ENCODE results near the gene ZNF226. TPM values are rescaled to one million over a fixed set of nuclear protein-coding genes. Genes with fewer than 3 reads are reported as not detected.

ZNF226 gene
- total and polyA plus RNA-seq, 9 of the 15 experiments (the other 6 are each of a cell fraction or from before 2014, with no cell fraction given): 6.2 to 19.4 (median 9.3) TPM

DNA sequence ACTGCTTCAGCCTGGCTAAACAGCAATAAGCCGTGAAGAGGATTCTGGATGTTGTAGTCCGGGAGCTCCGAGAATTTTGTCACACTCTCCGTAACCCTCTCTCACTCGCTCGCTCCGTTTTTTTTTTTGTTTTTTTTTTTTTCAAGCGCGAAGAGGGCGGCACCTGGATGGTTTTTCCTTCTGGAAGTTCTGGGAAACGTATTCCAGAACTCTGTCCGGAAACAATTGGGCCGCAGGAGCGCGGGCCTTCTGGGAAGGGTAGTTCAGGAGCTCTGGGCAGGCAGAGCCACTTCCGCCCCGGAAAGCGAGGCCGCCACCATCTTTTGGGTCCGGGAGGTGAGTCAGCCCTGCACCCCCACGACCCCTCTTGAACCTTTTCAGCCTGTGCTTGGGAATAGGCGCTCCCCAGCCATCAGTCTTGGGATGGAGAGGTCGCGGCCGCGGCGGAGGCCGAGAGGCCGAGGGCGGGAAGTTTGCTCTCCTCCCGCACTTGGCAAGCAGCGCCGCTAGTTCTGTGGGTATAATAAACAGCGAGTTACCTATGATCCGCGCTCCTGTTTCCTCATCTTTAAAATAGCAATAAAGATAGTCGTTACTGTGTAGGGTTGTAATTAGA lies 47.5 kb downstream of the ZNF226 start, which contains the start of gene ZNF227 (continued):
- peak; percentile 88 for TF ChIP-seq RBFOX2 (IDR thresholded peaks at IDR 0.05; ENCODE audit: low read depth, low read length)

- Histone ChIP-seq H3K4me1 (replicated peaks in 1 of 2; ENCODE audit: control insufficient read depth in 2 of 2, insufficient read depth in 2 of 2, low read length in 2 of 2) (no peaks in the 10 kb centered on the region), H4K20me1 (replicated peaks; ENCODE audit: control insufficient read depth, insufficient read depth, low read length) (no peaks in the 10 kb centered on the region), H2AFZ (ENCODE audit: low read depth, low read length) (peak overlapping the region; percentile 98), H3K9me3 (replicated peaks; ENCODE audit: control insufficient read depth, insufficient read depth, low read depth, low read length) (no peaks in the 10 kb centered on the region), H3K79me2 (ENCODE audit: control insufficient read depth, insufficient read depth, low read length) (peaks cover 5% of the 10 kb centered on the region; the same call in 2 of the 3 replicates), H3K9ac (ENCODE audit: insufficient read depth in 1 of 2, low read depth in 2 of 2, low read length in 2 of 2) (peak overlapping the region; percentile 78 to 93; a peak in 3 of 4 replicates), H3K36me3 (ENCODE audit: control insufficient read depth, insufficient read depth, low read length) (peaks cover 6% of the 10 kb centered on the region; the same call in 2 of the 3 replicates), H3K9me1 (ENCODE audit: control insufficient read depth, insufficient read depth, low read length) (no peaks in the 10 kb centered on the region), H3K27ac (ENCODE audit: extremely low read depth, low read depth, low read length) (peak overlapping the region; percentile 74), H3K4me2 (ENCODE audit: insufficient read depth, low read length) (peak overlapping the region; percentile 86), H3K4me3 (peak overlapping the region; percentile 73), H3K27me3 (ENCODE audit: control insufficient read depth in 2 of 2, insufficient read depth in 2 of 2, low read length in 2 of 2) (no peaks in the 10 kb centered on the region)
- ChIA-PET CTCF (ENCODE audit: low intra/inter-chr PET ratio) (no interaction called here), POLR2A (interaction anchor here (0.6 to 1.7 kb wide), 6 partner anchors 46 to 102 kb away, joined by 3 to 5 read pairs (median 4); partner anchors contain the start of genes ZNF225, ZNF226, ZNF233 and ZNF235)
- DNase-seq (ENCODE audit: extremely low read depth in 1 of 4, low spot score in 3 of 4) (peak; percentile 18 to 30 (median 20)), FAIRE-seq (no peak), ATAC-seq (peak; percentile 53)
- intact Hi-C loops (cut with micrococcal nuclease): loop anchor here (10.0 kb wide), 1 partner anchor 92 kb away; the partner anchor contains the start of gene ZNF235
- BruUV-seq (replicated peaks): TSS peak; percentile 69
- in situ Hi-C loops (cut with MboI): no loop called here
- 5% methylated on average over 15 of the region's 15 CpGs for WGBS (ENCODE audit: insufficient coverage, low coverage, missing lambda C conversion rate)
- TF ChIP-seq, protein P1, sequence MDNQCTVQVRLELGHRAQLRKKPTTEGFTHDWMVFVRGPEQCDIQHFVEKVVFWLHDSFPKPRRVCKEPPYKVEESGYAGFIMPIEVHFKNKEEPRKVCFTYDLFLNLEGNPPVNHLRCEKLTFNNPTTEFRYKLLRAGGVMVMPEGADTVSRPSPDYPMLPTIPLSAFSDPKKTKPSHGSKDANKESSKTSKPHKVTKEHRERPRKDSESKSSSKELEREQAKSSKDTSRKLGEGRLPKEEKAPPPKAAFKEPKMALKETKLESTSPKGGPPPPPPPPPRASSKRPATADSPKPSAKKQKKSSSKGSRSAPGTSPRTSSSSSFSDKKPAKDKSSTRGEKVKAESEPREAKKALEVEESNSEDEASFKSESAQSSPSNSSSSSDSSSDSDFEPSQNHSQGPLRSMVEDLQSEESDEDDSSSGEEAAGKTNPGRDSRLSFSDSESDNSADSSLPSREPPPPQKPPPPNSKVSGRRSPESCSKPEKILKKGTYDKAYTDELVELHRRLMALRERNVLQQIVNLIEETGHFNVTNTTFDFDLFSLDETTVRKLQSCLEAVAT (IDR thresholded peaks at IDR 0.05): no peak
- TF ChIP-seq ZNF644 (tag; IDR thresholded peaks at IDR 0.05; ENCODE audit: low read depth) (no peak), USF1 (CRISPR knock-in tag; IDR thresholded peaks at IDR 0.05) (no peak), GTF2E2 (tag; IDR thresholded peaks at IDR 0.05) (peak; percentile 10; the same call in 1 of the 2 replicates), ZNF23 (CRISPR knock-in tag; IDR thresholded peaks at IDR 0.05) (no peak), DPF2 (IDR thresholded peaks at IDR 0.05) (no peak), E2F6 (IDR thresholded peaks at IDR 0.05; ENCODE audit: borderline replicate concordance in 1 of 2, extremely low read depth in 1 of 2, insufficient read depth in 1 of 2, insufficient read length in 1 of 2, low read depth in 1 of 2, low read length in 1 of 2, poor library complexity in 1 of 2, severe bottlenecking in 1 of 2) (peak in 1 of 2 experiments; percentile 16), CEBPG (CRISPR knock-in tag; IDR thresholded peaks at IDR 0.05) (no peak), CEBPG (tag; conservative IDR thresholded peaks at IDR 0.05 in 1 of 2, IDR thresholded peaks at IDR 0.05 in 1 of 2) (peak in 1 of 2 experiments; percentile 61; a peak in 2 of 4 replicates), ZBTB7A (IDR thresholded peaks at IDR 0.05; ENCODE audit: borderline replicate concordance, control insufficient read depth, low read depth, low read length) (no peak), MYC (IDR thresholded peaks at IDR 0.05; ENCODE audit: low read depth, low read length) (no peak), MYC (CRISPR knock-in tag; IDR thresholded peaks at IDR 0.05; ENCODE audit: borderline replicate concordance, low read depth) (0 out of 2 replicates have a peak, but pooled peaks have one; percentile 20)
- TF ChIP-seq, protein P2, sequence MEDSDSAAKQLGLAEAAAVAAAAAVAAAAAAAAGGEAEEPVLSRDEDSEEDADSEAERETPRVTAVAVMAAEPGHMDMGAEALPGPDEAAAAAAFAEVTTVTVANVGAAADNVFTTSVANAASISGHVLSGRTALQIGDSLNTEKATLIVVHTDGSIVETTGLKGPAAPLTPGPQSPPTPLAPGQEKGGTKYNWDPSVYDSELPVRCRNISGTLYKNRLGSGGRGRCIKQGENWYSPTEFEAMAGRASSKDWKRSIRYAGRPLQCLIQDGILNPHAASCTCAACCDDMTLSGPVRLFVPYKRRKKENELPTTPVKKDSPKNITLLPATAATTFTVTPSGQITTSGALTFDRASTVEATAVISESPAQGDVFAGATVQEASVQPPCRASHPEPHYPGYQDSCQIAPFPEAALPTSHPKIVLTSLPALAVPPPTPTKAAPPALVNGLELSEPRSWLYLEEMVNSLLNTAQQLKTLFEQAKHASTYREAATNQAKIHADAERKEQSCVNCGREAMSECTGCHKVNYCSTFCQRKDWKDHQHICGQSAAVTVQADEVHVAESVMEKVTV (CRISPR knock-in tag; IDR thresholded peaks at IDR 0.05): no peak
Observed at GRCh38 chr19:44212866-44213346, 48.0 kb downstream of the ZNF226 start.
